ENCODE data around the gene LEF1.

LEF1 gene

GRCh38 chr4:108004646-108005045 is 164.1 kb downstream of the LEF1 start:
- no peak overlapping the region for H3K4me3 ChIP-seq (ENCODE audit: low read depth, low read length)
- TF ChIP-seq CTCF (IDR thresholded peaks at IDR 0.05; ENCODE audit: insufficient read depth, low read depth, low read length, missing control alignments): no peak
- DNase-seq (ENCODE audit: low read depth): no peak

GRCh38 chr4:108003982-108004515 is 164.7 kb downstream of the LEF1 start:
- no peak overlapping the region for H3K4me3 ChIP-seq (ENCODE audit: low read depth, low read length)
- no peak for TF ChIP-seq CTCF (IDR thresholded peaks at IDR 0.05; ENCODE audit: insufficient read depth, low read depth, low read length, missing control alignments)
- no peak for DNase-seq (ENCODE audit: low read depth)

- no peak overlapping the region for H3K4me3 ChIP-seq (ENCODE audit: low read depth, low read length)
- no peak for TF ChIP-seq CTCF (IDR thresholded peaks at IDR 0.05; ENCODE audit: insufficient read depth, low read depth, low read length, missing control alignments)
- no peak for DNase-seq (ENCODE audit: low read depth)
Observed at GRCh38 chr4:108001540-108002135, 167.1 kb downstream of the LEF1 start.

GRCh38 chr4:107999932-108000539 is 168.7 kb downstream of the LEF1 start:
- no peak for TF ChIP-seq CTCF (IDR thresholded peaks at IDR 0.05; ENCODE audit: insufficient read depth, low read depth, low read length, missing control alignments)
- no peak for DNase-seq (ENCODE audit: low read depth)
- no peak overlapping the region for H3K4me3 ChIP-seq (ENCODE audit: low read depth, low read length)

- no peak overlapping the region for H3K4me3 ChIP-seq (ENCODE audit: low read depth, low read length)
- TF ChIP-seq CTCF (IDR thresholded peaks at IDR 0.05; ENCODE audit: insufficient read depth, low read depth, low read length, missing control alignments): no peak
- DNase-seq (ENCODE audit: low read depth): no peak
Observed at GRCh38 chr4:107997794-107998193, 170.9 kb downstream of the LEF1 start.
